Measurements from ENCODE around the gene JARID2.

JARID2 gene

GRCh38 chr6:15557174-15557573 lies 311.3 kb downstream of the JARID2 start:
- Histone ChIP-seq H3K4me3 (no peak overlapping the region), H3K27ac (no peak overlapping the region)

- Histone ChIP-seq H3K4me3 (no peak overlapping the region), H3K27ac (no peak overlapping the region)
These were observed 314.8 kb downstream of the JARID2 start for GRCh38 chr6:15560713-15561112.

- Histone ChIP-seq H3K4me3 (no peak overlapping the region), H3K27ac (no peak overlapping the region)
These were observed 315.8 kb downstream of the JARID2 start for GRCh38 chr6:15561447-15562199.

- Histone ChIP-seq H3K4me3 (no peak overlapping the region), H3K27ac (no peak overlapping the region)
These were observed 317.1 kb downstream of the JARID2 start for GRCh38 chr6:15562977-15563376.

GRCh38 chr6:15569035-15569995 lies 323.4 kb downstream of the JARID2 start:
- no peak overlapping the region for H3K27ac ChIP-seq
- no peak overlapping the region for H3K4me3 ChIP-seq

- no peak overlapping the region for H3K4me3 ChIP-seq
- H3K27ac ChIP-seq = no peak overlapping the region
These were observed 324.3 kb downstream of the JARID2 start for GRCh38 chr6:15570171-15570570.

All from skin epidermis (tissue), 12 donors.